Dedifferentiated amniotic fluid mesenchymal stem cell (primary cell): ENCODE results near the gene PTCD1.
"Not testable (repeated sequence)": the region's sequence is repeated elsewhere in the genome, so short reads cannot be mapped to it uniquely, and the experiment has no call there.

Source experiments
- DNase-seq: peaks from one replicate; pipeline ENCODE4 v3.0.0-alpha.2; 2016; ENCODE audit errors: extremely low spot score

The PTCD1 gene

GRCh38 chr7:99451936-99452335 is 13.3 kb upstream of the PTCD1 start:
- DNase-seq: no peak

- no peak for DNase-seq
Measured at GRCh38 chr7:99449326-99449725, 10.7 kb upstream of the PTCD1 start.

- no peak for DNase-seq
Measured at GRCh38 chr7:99448855-99449254, 10.3 kb upstream of the PTCD1 start.

- no peak for DNase-seq
Measured at GRCh38 chr7:99447943-99448342, 9.3 kb upstream of the PTCD1 start.

- DNase-seq: no peak
Measured at GRCh38 chr7:99446096-99446495, 7.5 kb upstream of the PTCD1 start.

- DNase-seq: peak; percentile 52
Measured at GRCh38 chr7:99440195-99440594, 1.6 kb upstream of the PTCD1 start.

- DNase-seq: no peak
Measured at GRCh38 chr7:99437946-99438572, 539 bp downstream of the PTCD1 start.

GRCh38 chr7:99433158-99433557 is 5.4 kb downstream of the PTCD1 start:
- DNase-seq: no peak

GRCh38 chr7:99431756-99432540 is 6.7 kb downstream of the PTCD1 start:
- not testable (repeated sequence) for DNase-seq

GRCh38 chr7:99429756-99430155 is 8.8 kb downstream of the PTCD1 start:
- DNase-seq: no peak

GRCh38 chr7:99428972-99429566 is 9.5 kb downstream of the PTCD1 start:
- no peak for DNase-seq

- no peak for DNase-seq
Measured at GRCh38 chr7:99424932-99425730, 13.5 kb downstream of the PTCD1 start.

- no peak for DNase-seq
Measured at GRCh38 chr7:99422625-99423024, 16.0 kb downstream of the PTCD1 start.

GRCh38 chr7:99422186-99422585 is 16.4 kb downstream of the PTCD1 start:
- no peak for DNase-seq

- DNase-seq: no peak
Measured at GRCh38 chr7:99420986-99421385, 17.6 kb downstream of the PTCD1 start.

GRCh38 chr7:99420213-99420612 is 18.4 kb downstream of the PTCD1 start:
- DNase-seq: no peak

GRCh38 chr7:99419323-99420021 is 19.1 kb downstream of the PTCD1 start:
- no peak for DNase-seq

GRCh38 chr7:99418260-99418659 is 20.3 kb downstream of the PTCD1 start:
- DNase-seq: no peak

GRCh38 chr7:99415513-99416127 is 23.0 kb downstream of the PTCD1 start:
- DNase-seq: peak; percentile 46

GRCh38 chr7:99410635-99411034 is 28.0 kb downstream of the PTCD1 start:
- no peak for DNase-seq

GRCh38 chr7:99409806-99410205 is 28.8 kb downstream of the PTCD1 start:
- no peak for DNase-seq
